Mesothelial cell of epicardium (in vitro differentiated cells): ENCODE measurements around the gene GJB3. TPM values are rescaled to one million over a fixed set of nuclear protein-coding genes. Genes with fewer than 3 reads are reported as not detected.

ENCODE experiments used
- DNase-seq, 2 experiments: peaks; one replicate each; pipeline ENCODE4 v3.0.0; 2021; ENCODE audit warnings: low spot score in 2 of 2; ENCODE audit not compliant: unreplicated experiment in 2 of 2
- H3K27ac Mint-ChIP-seq: 2 replicates; pipeline ENCODE4 v1.8.0; 2021; ENCODE audit warnings: mixed read lengths
- H3K27me3 Mint-ChIP-seq: 2 replicates; pipeline ENCODE4 v1.8.0; 2021; ENCODE audit warnings: low read depth, mixed read lengths
- H3K36me3 Mint-ChIP-seq: 2 replicates; pipeline ENCODE4 v1.8.0; 2021; ENCODE audit warnings: mixed read lengths
- H3K4me1 Mint-ChIP-seq: 2 replicates; pipeline ENCODE4 v1.8.0; 2021; ENCODE audit warnings: mixed read lengths
- H3K4me3 Mint-ChIP-seq: 2 replicates; pipeline ENCODE4 v1.8.0; 2021; ENCODE audit warnings: mild to moderate bottlenecking, moderate library complexity, mixed read lengths
- H3K9me3 Mint-ChIP-seq: 2 replicates; pipeline ENCODE4 v1.8.0; 2021; ENCODE audit warnings: mixed read lengths
- total RNA-seq: library from RNA; stranded (reverse); gene quantifications from 3 replicates; pipeline ENCODE4 v1.2.1, GENCODE V29; 2021
- TF ChIP-seq, protein P1 (sequence below): fragments of 200-600 bp; sonication (generic); IDR thresholded peaks from one replicate; pipeline ENCODE4 v1.5.0; 2021; ENCODE audit warnings: antibody characterized with exemption; ENCODE audit not compliant: unreplicated experiment

The GJB3 gene
- total RNA-seq, 1 donor from 2014 or later, result not detected

DNA sequence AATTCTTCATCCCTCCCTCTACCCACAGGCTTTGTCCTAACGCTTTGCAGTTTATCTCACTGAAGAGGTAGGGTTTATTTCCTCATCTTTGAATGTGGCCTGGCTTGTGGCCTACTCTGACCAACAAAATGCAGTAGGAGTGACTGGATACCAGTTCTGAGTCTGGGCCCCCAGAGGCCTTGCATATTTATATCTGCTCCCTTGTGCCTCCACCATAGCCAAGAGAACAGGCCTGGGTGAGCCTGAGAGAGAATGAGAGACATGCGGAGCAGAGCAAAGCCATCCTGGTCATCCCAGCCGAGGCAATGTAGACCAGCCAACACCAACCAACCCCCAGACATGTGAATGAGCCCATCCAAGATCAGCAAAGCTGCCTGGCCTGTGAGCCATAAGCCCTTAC is 48.2 kb downstream of the GJB3 start:
- Mint-ChIP-seq H3K9me3 (no peaks in the 10 kb centered on the region), H3K27ac (no peak overlapping the region), H3K4me1 (no peaks in the 10 kb centered on the region), H3K4me3 (no peak overlapping the region), H3K36me3 (no peaks in the 10 kb centered on the region), H3K27me3 (no peaks in the 10 kb centered on the region)
- no peak for DNase-seq
- TF ChIP-seq, protein P1, sequence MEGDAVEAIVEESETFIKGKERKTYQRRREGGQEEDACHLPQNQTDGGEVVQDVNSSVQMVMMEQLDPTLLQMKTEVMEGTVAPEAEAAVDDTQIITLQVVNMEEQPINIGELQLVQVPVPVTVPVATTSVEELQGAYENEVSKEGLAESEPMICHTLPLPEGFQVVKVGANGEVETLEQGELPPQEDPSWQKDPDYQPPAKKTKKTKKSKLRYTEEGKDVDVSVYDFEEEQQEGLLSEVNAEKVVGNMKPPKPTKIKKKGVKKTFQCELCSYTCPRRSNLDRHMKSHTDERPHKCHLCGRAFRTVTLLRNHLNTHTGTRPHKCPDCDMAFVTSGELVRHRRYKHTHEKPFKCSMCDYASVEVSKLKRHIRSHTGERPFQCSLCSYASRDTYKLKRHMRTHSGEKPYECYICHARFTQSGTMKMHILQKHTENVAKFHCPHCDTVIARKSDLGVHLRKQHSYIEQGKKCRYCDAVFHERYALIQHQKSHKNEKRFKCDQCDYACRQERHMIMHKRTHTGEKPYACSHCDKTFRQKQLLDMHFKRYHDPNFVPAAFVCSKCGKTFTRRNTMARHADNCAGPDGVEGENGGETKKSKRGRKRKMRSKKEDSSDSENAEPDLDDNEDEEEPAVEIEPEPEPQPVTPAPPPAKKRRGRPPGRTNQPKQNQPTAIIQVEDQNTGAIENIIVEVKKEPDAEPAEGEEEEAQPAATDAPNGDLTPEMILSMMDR, result no peak

DNA sequence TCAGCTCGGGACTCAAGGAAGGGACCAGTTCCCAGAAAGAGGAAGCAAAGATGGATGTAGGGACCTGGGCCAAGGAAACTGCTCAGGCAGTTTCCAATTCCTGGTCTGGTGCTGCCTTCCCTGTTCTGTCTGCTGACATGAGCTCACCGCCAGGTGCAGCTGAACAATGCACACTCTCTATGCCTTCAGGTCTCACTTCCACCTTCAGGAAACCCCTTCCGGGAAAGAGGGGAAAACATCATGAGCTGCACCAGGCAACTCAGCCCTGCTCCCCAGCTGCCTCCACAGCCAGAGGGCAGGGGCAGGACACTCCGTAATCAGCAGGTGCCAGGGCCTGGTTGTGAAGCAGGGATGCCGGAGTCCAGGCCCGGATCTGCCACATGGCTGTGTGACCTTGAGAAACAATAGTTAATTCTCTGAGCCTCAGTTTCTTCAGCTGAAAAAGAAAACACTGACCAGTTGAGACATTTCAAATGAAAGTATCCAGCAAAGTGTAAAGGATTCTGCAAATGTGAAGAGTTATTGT is 50.8 kb downstream of the GJB3 start:
- TF ChIP-seq, protein P1, result no peak
- H3K4me1 Mint-ChIP-seq, result no peaks in the 10 kb centered on the region
- H3K4me3 Mint-ChIP-seq, result no peak overlapping the region
- no peaks in the 10 kb centered on the region for H3K9me3 Mint-ChIP-seq
- DNase-seq, result peak in 1 of 2 experiments; percentile 29
- H3K27ac Mint-ChIP-seq, result no peak overlapping the region
- no peaks in the 10 kb centered on the region for H3K27me3 Mint-ChIP-seq
- no peaks in the 10 kb centered on the region for H3K36me3 Mint-ChIP-seq

DNA sequence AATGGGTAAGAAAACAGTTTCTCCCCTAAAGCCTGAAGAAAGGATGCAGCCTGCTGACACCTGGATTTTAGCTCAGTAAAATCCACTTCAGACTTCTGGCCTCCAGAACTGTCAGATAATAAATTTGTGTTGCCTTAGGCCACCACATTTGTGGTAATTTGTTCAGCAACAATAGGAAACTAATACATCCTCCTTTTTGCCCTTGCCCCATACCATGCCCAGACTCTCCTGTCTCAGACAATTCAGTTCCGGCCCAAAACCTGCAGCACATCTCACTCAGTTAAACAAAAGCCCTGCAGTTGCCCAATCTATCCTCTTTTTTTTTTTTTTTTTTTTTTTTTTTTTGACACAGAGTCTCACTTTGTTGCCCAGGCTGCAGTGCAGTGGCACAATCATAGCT is 52.7 kb downstream of the GJB3 start:
- DNase-seq, result no peak
- no peaks in the 10 kb centered on the region for H3K36me3 Mint-ChIP-seq
- no peak overlapping the region for H3K27ac Mint-ChIP-seq
- no peaks in the 10 kb centered on the region for H3K27me3 Mint-ChIP-seq
- no peak overlapping the region for H3K4me3 Mint-ChIP-seq
- H3K9me3 Mint-ChIP-seq, result no peaks in the 10 kb centered on the region
- no peaks in the 10 kb centered on the region for H3K4me1 Mint-ChIP-seq
- TF ChIP-seq, protein P1, result no peak

Other genes starting within 250 kb of the GJB3 start
- 0.27 to 0.44 TPM (median 0.38 TPM) in 3 replicates for gene GJB5, start 26.2 kb upstream of the GJB3 start, total RNA-seq
- not detected in 3 replicates for gene GJB4, start 21.5 kb upstream of the GJB3 start, total RNA-seq
- not detected in 3 replicates for gene GJA4, start 11.8 kb downstream of the GJB3 start, total RNA-seq
- gene SMIM12, start 78.5 kb downstream of the GJB3 start, total RNA-seq, result 24.3 to 27.4 TPM (median 24.6 TPM) in 3 replicates
- 0.23 to 0.44 TPM (median 0.27 TPM) in 3 replicates for gene DLGAP3, start 148.4 kb downstream of the GJB3 start, total RNA-seq
- 13.9 to 16.5 TPM (median 14.9 TPM) in 3 replicates for gene TMEM35B, start 204.1 kb downstream of the GJB3 start, total RNA-seq